Caco-2 (cell line): Measurements from ENCODE around the gene GFRA4. TPM values are rescaled to one million over a fixed set of nuclear protein-coding genes. Genes with fewer than 3 reads are reported as not detected.
"Not testable (repeated sequence)": the region's sequence is repeated elsewhere in the genome, so short reads cannot be mapped to it uniquely, and the experiment has no call there.

Experiments used
- BruUV-seq: library from RNA; stranded (reverse); fragments of 400-500 nt; replicated peaks from 2 replicates; lab custom pipeline; 2021; lab: Mats Ljungman, UMichigan
- CTCF ChIA-PET: fragments of 300-600 bp; sonication (Branson Sonifier 250); formaldehyde crosslinking; loops from one replicate; lab custom pipeline; 2022; ENCODE audit warnings: antibody characterized with exemption; lab: Charles Lee
- POLR2A ChIA-PET: fragments of 300-600 bp; sonication (Branson Sonifier 250); formaldehyde crosslinking; loops from one replicate; lab custom pipeline; 2022; ENCODE audit warnings: antibody characterized with exemption; lab: Charles Lee
- DNase-seq, 2 experiments: peaks; one replicate each; pipeline versions ENCODE4 v3.0.0 to v3.0.0-alpha.2; 2020 to 2022
- H3K27me3 ChIP-seq: replicated peaks from 2 replicates; pipeline ENCODE4 v1.6.0; 2011; ENCODE audit warnings: low read length; ENCODE audit not compliant: control insufficient read depth, insufficient read depth
- H3K36me3 ChIP-seq: 2 replicates; pipeline ENCODE4 v1.5.1; 2011; ENCODE audit warnings: low read length; ENCODE audit not compliant: control insufficient read depth, insufficient read depth
- H3K4me1 ChIP-seq: fragments of 250-450 bp; sonication (Bioruptor Pico); 2 replicates; pipeline ENCODE4 v1.5.1; 2020; ENCODE audit warnings: mild to moderate bottlenecking
- H3K4me3 ChIP-seq: 2 replicates; pipeline ENCODE4 v1.5.1; 2011; ENCODE audit warnings: low read depth, mild to moderate bottlenecking, control low read depth, low read length
- H3K9me3 ChIP-seq: fragments of 250-450 bp; sonication (Bioruptor Pico); 2 replicates; pipeline ENCODE4 v1.5.1; 2020; ENCODE audit warnings: mild to moderate bottlenecking, moderate library complexity
- H3K27ac Mint-ChIP-seq: one replicate; pipeline ENCODE4 v1.8.0; 2022; ENCODE audit warnings: mixed read lengths; ENCODE audit not compliant: unreplicated experiment
- H3K27me3 Mint-ChIP-seq: one replicate; pipeline ENCODE4 v1.8.0; 2022; ENCODE audit warnings: mixed read lengths; ENCODE audit not compliant: insufficient read depth, unreplicated experiment
- H3K36me3 Mint-ChIP-seq: one replicate; pipeline ENCODE4 v1.8.0; 2022; ENCODE audit warnings: mild to moderate bottlenecking, mixed read lengths; ENCODE audit not compliant: insufficient read depth, unreplicated experiment
- H3K4me1 Mint-ChIP-seq: one replicate; pipeline ENCODE4 v1.8.0; 2022; ENCODE audit warnings: low read depth, mixed read lengths; ENCODE audit not compliant: unreplicated experiment
- H3K4me3 Mint-ChIP-seq: one replicate; pipeline ENCODE4 v1.8.0; 2022; ENCODE audit warnings: mild to moderate bottlenecking, moderate library complexity, mixed read lengths; ENCODE audit not compliant: unreplicated experiment
- H3K9me3 Mint-ChIP-seq: one replicate; pipeline ENCODE4 v1.8.0; 2022; ENCODE audit warnings: mixed read lengths; ENCODE audit not compliant: unreplicated experiment
- intact Hi-C: fragments of 100-400 bp; cut with micrococcal nuclease; formaldehyde crosslinking; loops from one replicate; pipeline ENCODE4 v1.10.0; 2022; ENCODE audit not compliant: unreplicated experiment
- total RNA-seq: library from RNA; stranded (reverse); gene quantifications from 2 replicates; pipeline ENCODE4 v1.2.3, GENCODE V29; 2022
- TF ChIP-seq, protein P1 (sequence below), 2 experiments: fragments of 200-600 bp in 1 of 2; IDR thresholded peaks; 1 replicate in 1 of 2; 2 replicates in 1 of 2; pipeline versions ENCODE4 v1.5.1 to v1.8.0; 2011 to 2022; ENCODE audit warnings: antibody characterized with exemption in 1 of 2, control low read depth in 1 of 2, inconsistent platforms in 1 of 2, low read depth in 1 of 2, low read length in 1 of 2, mild to moderate bottlenecking in 1 of 2, moderate library complexity in 1 of 2; ENCODE audit not compliant: insufficient read depth in 1 of 2, severe bottlenecking in 1 of 2, unreplicated experiment in 1 of 2

The GFRA4 gene
- total RNA-seq, 1 experiment from 2014 or later, result not detected

DNA sequence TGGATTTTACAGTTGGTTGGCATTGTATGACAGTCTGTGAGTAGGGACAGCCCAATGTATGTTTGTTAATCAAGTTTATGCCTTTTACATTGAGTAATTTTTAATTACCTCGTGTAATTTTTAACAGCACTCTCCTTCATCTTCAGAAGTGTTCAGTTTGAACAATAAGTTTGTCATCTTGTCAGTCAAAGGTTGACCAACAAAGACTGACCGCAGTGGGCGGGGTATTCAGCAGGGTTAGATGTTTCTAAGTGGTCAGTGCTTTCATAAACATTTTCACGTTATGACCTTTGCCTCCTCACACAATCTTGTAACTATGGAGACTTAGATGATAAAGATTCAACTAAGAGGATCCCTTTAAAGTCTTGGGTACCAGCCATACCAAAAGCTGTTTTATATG, 40.8 kb downstream of the GFRA4 start:
- H3K36me3 Mint-ChIP-seq, result no peaks in the 10 kb centered on the region
- no peak overlapping the region for H3K4me3 Mint-ChIP-seq
- ChIA-PET CTCF (no interaction called here), POLR2A (no interaction called here)
- TF ChIP-seq, protein P1, sequence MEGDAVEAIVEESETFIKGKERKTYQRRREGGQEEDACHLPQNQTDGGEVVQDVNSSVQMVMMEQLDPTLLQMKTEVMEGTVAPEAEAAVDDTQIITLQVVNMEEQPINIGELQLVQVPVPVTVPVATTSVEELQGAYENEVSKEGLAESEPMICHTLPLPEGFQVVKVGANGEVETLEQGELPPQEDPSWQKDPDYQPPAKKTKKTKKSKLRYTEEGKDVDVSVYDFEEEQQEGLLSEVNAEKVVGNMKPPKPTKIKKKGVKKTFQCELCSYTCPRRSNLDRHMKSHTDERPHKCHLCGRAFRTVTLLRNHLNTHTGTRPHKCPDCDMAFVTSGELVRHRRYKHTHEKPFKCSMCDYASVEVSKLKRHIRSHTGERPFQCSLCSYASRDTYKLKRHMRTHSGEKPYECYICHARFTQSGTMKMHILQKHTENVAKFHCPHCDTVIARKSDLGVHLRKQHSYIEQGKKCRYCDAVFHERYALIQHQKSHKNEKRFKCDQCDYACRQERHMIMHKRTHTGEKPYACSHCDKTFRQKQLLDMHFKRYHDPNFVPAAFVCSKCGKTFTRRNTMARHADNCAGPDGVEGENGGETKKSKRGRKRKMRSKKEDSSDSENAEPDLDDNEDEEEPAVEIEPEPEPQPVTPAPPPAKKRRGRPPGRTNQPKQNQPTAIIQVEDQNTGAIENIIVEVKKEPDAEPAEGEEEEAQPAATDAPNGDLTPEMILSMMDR (IDR thresholded peaks at IDR 0.05; ENCODE audit: insufficient read depth in 1 of 2, low read depth in 1 of 2, low read length in 1 of 2, severe bottlenecking in 1 of 2, unreplicated experiment in 1 of 2), result no peak
- no TSS peak for BruUV-seq
- no peaks in the 10 kb centered on the region; the same call in 1 of the 2 replicates for H3K36me3 ChIP-seq
- H3K4me1 ChIP-seq, result peaks cover 11% of the 10 kb centered on the region
- H3K27ac Mint-ChIP-seq, result no peak overlapping the region
- no peaks in the 10 kb centered on the region for H3K4me1 Mint-ChIP-seq
- peak in 1 of 2 experiments; percentile 48 for DNase-seq
- H3K9me3 ChIP-seq, result no peaks in the 10 kb centered on the region
- H3K4me3 ChIP-seq, result no peak overlapping the region
- no peaks in the 10 kb centered on the region for H3K9me3 Mint-ChIP-seq
- no peaks in the 10 kb centered on the region for H3K27me3 ChIP-seq
- no peaks in the 10 kb centered on the region for H3K27me3 Mint-ChIP-seq
- intact Hi-C loops, result no loop called here

DNA sequence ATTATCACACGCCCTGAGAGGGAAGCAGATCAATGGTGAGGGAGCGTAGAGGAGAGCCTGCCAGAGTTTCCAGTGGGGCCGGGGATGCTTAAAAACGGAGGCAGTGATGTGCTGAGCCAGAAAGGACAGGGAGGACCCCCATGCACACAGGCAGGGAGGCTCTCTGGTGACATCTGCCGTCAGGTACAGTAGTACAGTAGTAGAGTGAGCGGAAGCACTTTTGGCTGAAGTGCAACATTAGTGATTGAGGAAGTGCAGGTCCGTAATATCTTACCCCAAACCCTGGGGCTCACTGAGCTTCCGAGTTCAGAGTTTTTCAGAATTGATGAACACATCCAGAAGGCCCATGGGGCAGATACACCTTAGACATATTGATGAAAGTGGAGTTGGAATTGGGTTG, 42.1 kb downstream of the GFRA4 start:
- H3K27ac Mint-ChIP-seq, result no peak overlapping the region

DNA sequence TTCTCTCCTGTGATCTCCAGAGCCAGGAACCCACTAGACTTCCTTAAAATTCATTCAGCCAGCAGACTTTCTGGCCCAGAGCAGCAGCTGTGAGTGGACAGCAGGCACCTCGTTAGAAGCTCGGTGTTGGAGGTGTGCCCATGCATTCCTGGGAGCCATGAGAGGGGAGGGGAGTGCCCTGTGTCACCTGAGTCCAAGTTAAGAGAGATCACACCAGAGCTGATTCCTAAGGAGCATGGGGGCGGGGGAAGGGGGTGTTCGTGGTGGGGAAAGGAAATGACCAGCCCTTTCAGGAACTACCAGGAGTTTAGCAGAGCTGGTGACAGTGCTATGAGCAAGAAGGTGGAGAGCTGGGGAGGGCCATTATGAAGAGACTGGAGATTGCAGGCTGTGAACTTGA, 46.9 kb downstream of the GFRA4 start:
- Histone ChIP-seq H3K4me3 (no peak overlapping the region), H3K27me3 (no peaks in the 10 kb centered on the region), H3K36me3 (no peaks in the 10 kb centered on the region; the same call in 1 of the 2 replicates), H3K9me3 (no peaks in the 10 kb centered on the region), H3K4me1 (no peaks in the 10 kb centered on the region)
- CTCF ChIA-PET, result interaction anchor here (0.6 kb wide), 1 partner anchor 37 kb away, joined by 3 read pairs; no protein-coding TSS in a partner anchor
- Mint-ChIP-seq H3K4me3 (no peak overlapping the region), H3K4me1 (no peaks in the 10 kb centered on the region), H3K36me3 (no peaks in the 10 kb centered on the region), H3K9me3 (no peaks in the 10 kb centered on the region), H3K27ac (no peak overlapping the region), H3K27me3 (no peaks in the 10 kb centered on the region)
- DNase-seq, result no peak
- POLR2A ChIA-PET, result no interaction called here
- no TSS peak for BruUV-seq
- TF ChIP-seq, protein P1 (IDR thresholded peaks at IDR 0.05; ENCODE audit: insufficient read depth in 1 of 2, low read depth in 1 of 2, low read length in 1 of 2, severe bottlenecking in 1 of 2, unreplicated experiment in 1 of 2), result no peak
- intact Hi-C loops, result no loop called here

More for the DNA sequence above, 42.1 kb downstream of the GFRA4 start:
- BruUV-seq, result no TSS peak
- Histone ChIP-seq H3K9me3 (no peaks in the 10 kb centered on the region), H3K27me3 (no peaks in the 10 kb centered on the region), H3K36me3 (no peaks in the 10 kb centered on the region; the same call in 1 of the 2 replicates), H3K4me3 (no peak overlapping the region), H3K4me1 (peaks cover 11% of the 10 kb centered on the region)
- H3K4me3 Mint-ChIP-seq, result no peak overlapping the region
- POLR2A ChIA-PET, result no interaction called here
- H3K9me3 Mint-ChIP-seq, result no peaks in the 10 kb centered on the region
- no peaks in the 10 kb centered on the region for H3K36me3 Mint-ChIP-seq
- CTCF ChIA-PET, result no interaction called here
- intact Hi-C loops, result no loop called here
- DNase-seq, result no peak
- TF ChIP-seq, protein P1 (IDR thresholded peaks at IDR 0.05; ENCODE audit: insufficient read depth in 1 of 2, low read depth in 1 of 2, low read length in 1 of 2, severe bottlenecking in 1 of 2, unreplicated experiment in 1 of 2), result no peak
- no peaks in the 10 kb centered on the region for H3K27me3 Mint-ChIP-seq
- no peaks in the 10 kb centered on the region for H3K4me1 Mint-ChIP-seq

DNA sequence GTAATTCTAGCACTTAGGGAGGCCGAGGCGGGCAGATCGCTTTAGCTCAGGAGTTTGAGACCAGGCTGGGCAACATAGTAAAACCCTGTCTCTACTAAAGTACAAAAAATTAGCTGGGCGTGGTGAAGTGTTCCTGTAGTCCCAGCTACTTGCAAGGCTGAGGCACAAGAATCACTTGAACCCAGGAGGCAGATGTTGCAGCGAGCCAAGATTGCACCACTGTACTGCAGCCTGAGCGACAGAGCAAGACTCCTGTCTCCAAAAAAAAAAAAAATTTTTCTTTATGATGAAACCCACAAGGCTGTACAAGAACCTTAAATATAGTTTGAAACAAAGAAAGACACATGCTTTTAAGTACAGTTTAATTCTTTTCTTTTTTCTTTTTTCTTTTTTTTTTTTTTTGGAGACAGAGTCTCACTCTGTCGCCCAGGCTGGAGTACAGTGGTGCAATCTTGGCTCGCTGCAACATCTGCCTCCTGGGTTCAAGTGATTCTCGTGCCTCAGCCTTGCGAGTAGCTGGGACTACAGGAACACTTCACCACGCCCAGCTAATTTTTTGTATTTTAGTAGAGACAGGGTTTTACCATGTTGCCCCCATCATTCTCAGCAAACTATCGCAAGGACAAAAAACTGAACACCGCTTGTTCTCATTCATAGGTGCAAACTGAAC, 47.9 kb downstream of the GFRA4 start:
- H3K4me3 ChIP-seq, intact Hi-C loops, H3K27me3 Mint-ChIP-seq, CTCF ChIA-PET, H3K4me1 Mint-ChIP-seq, H3K36me3 Mint-ChIP-seq, H3K9me3 Mint-ChIP-seq, H3K27me3 ChIP-seq, H3K27ac Mint-ChIP-seq, BruUV-seq, POLR2A ChIA-PET, H3K36me3 ChIP-seq, H3K4me3 Mint-ChIP-seq, H3K9me3 ChIP-seq, H3K4me1 ChIP-seq, DNase-seq: not testable (repeated sequence)
